Measurements from ENCODE around the gene PPIB. TPM values are rescaled to one million over a fixed set of nuclear protein-coding genes. Genes with fewer than 3 reads are reported as not detected.

PPIB gene
- polyA plus RNA-seq, 3 donors, result 392 to 563 (median 563) TPM

GRCh38 chr15:64161688-64162477 is 939 bp downstream of the PPIB start:
- no peak overlapping the region for H3K27ac ChIP-seq (ENCODE audit: low read depth, low read length)
- WGBS, 3 donors, result 24 to 59% (median 51%) methylated on average over 12 of the region's 12 CpGs

GRCh38 chr15:64158363-64159134 is 4.3 kb downstream of the PPIB start:
- no peak overlapping the region for H3K27ac ChIP-seq (ENCODE audit: low read depth, low read length)
- 63 to 91% (median 88%) methylated on average over 11 of the region's 11 CpGs for WGBS, 3 donors

GRCh38 chr15:64157599-64158125 is 5.2 kb downstream of the PPIB start:
- WGBS, 3 donors, result 82 to 100% (median 84%) methylated on average over 1 of the region's 1 CpG

GRCh38 chr15:64156652-64157331 is 6.0 kb downstream of the PPIB start:
- 79 to 89% (median 86%) methylated on average over 16 of the region's 16 CpGs for WGBS, 3 donors
- H3K27ac ChIP-seq (ENCODE audit: low read depth, low read length), result no peak overlapping the region

More at GRCh38 chr15:64157599-64158125, 5.2 kb downstream of the PPIB start:
- no peak overlapping the region for H3K27ac ChIP-seq (ENCODE audit: low read depth, low read length)

- no peak overlapping the region for H3K27ac ChIP-seq (ENCODE audit: low read depth, low read length)
- WGBS, 3 donors, result 86 to 90% (median 90%) methylated on average over 15 of the region's 15 CpGs
These were observed 6.8 kb downstream of the PPIB start for GRCh38 chr15:64155802-64156651.

GRCh38 chr15:64153480-64154367 is 9.1 kb downstream of the PPIB start:
- no peak overlapping the region for H3K27ac ChIP-seq (ENCODE audit: low read depth, low read length)
- 17 to 20% (median 19%) methylated on average over 12 of the region's 12 CpGs for WGBS, 3 donors

GRCh38 chr15:64152507-64153387 is 10.1 kb downstream of the PPIB start:
- WGBS, 3 donors, result 21 to 31% (median 24%) methylated on average over 27 of the region's 27 CpGs
- H3K27ac ChIP-seq (ENCODE audit: low read depth, low read length), result no peak overlapping the region

- WGBS, 3 donors, result 0 to 2% (median 1%) methylated on average over 64 to 83 of the region's 83 CpGs
- H3K27ac ChIP-seq (ENCODE audit: low read depth, low read length), result no peak within 1 kb of the TSS
These were observed 10.9 kb downstream of the PPIB start, which contains the start of gene SNX22 for GRCh38 chr15:64151727-64152506. SNX22 (plus strand) TSS chr15:64151731; CDS start chr15:64151776, 45 bp downstream.

GRCh38 chr15:64149893-64150578 is 12.8 kb downstream of the PPIB start:
- H3K27ac ChIP-seq (ENCODE audit: low read depth, low read length), result no peak overlapping the region
- 56 to 79% (median 60%) methylated on average over 9 of the region's 9 CpGs for WGBS, 3 donors

GRCh38 chr15:64149424-64149823 is 13.4 kb downstream of the PPIB start:
- no peak overlapping the region for H3K27ac ChIP-seq (ENCODE audit: low read depth, low read length)

GRCh38 chr15:64148581-64148980 is 14.2 kb downstream of the PPIB start:
- WGBS, 3 donors, result 80 to 90% (median 86%) methylated on average over 3 of the region's 3 CpGs

GRCh38 chr15:64148168-64148567 is 14.7 kb downstream of the PPIB start:
- H3K27ac ChIP-seq (ENCODE audit: low read depth, low read length), result no peak overlapping the region
- WGBS, 3 donors, result 82 to 90% (median 83%) methylated on average over 7 of the region's 7 CpGs

More at GRCh38 chr15:64148581-64148980, 14.2 kb downstream of the PPIB start:
- no peak overlapping the region for H3K27ac ChIP-seq (ENCODE audit: low read depth, low read length)

GRCh38 chr15:64146885-64147681 is 15.7 kb downstream of the PPIB start:
- no peak overlapping the region for H3K27ac ChIP-seq (ENCODE audit: low read depth, low read length)
- 67 to 90% (median 86%) methylated on average over 26 of the region's 26 CpGs for WGBS, 3 donors

GRCh38 chr15:64146520-64146884 is 16.3 kb downstream of the PPIB start:
- no peak overlapping the region for H3K27ac ChIP-seq (ENCODE audit: low read depth, low read length)
- 82 to 93% (median 93%) methylated on average over 3 of the region's 3 CpGs for WGBS, 3 donors
